ENCODE results near the gene TACSTD2.
A peak's percentile ranks its signal among the peaks of the same experiment; 100 is the strongest.
"Not testable (repeated sequence)": the region's sequence is repeated elsewhere in the genome, so short reads cannot be mapped to it uniquely, and the experiment has no call there.

Gene TACSTD2

GRCh38 chr1:58566339-58566738 lies 10.7 kb downstream of the TACSTD2 start:
- H3K36me3 ChIP-seq (ENCODE audit: insufficient read depth, low read length): no peaks in the 10 kb centered on the region
- H3K9ac ChIP-seq (ENCODE audit: low read depth, low read length): no peak overlapping the region
- no peaks in the 10 kb centered on the region for H3K9me3 ChIP-seq (ENCODE audit: control insufficient read depth, insufficient read depth, low read length)
- H3K4me1 ChIP-seq (ENCODE audit: insufficient read depth, low read length): peaks cover 13% of the 10 kb centered on the region; the same call in 1 of the 2 replicates

DNA sequence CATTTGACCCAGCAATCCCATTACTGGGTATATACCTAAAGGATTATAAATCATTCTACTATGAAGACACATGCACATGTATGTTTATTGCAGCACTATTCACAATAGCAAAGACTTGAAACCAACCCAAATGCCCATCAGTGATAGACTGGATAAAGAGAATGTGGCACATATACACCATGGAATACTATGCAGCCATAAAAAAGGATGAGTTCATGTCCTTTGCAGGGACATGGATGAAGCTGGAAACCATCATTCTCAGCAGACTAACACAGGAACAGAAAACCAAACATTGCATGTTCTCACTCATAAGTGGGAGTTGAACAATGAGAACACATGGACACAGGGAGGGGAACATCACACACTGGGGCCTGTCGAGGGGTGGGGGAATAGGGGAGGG lies 13.3 kb downstream of the TACSTD2 start:
- not testable (repeated sequence) for H3K4me1 ChIP-seq (ENCODE audit: insufficient read depth, low read length); H3K36me3 ChIP-seq (ENCODE audit: insufficient read depth, low read length); H3K9me3 ChIP-seq (ENCODE audit: control insufficient read depth, insufficient read depth, low read length); H3K9ac ChIP-seq (ENCODE audit: low read depth, low read length)

GRCh38 chr1:58561633-58562032 lies 15.4 kb downstream of the TACSTD2 start:
- Histone ChIP-seq H3K36me3 (ENCODE audit: insufficient read depth, low read length) (no peaks in the 10 kb centered on the region), H3K9ac (ENCODE audit: low read depth, low read length) (no peak overlapping the region), H3K4me1 (ENCODE audit: insufficient read depth, low read length) (0 out of 2 replicates have a peak, but pooled peaks cover 5% of the 10 kb centered on the region), H3K9me3 (ENCODE audit: control insufficient read depth, insufficient read depth, low read length) (no peaks in the 10 kb centered on the region; the same call in 1 of the 2 replicates)

DNA sequence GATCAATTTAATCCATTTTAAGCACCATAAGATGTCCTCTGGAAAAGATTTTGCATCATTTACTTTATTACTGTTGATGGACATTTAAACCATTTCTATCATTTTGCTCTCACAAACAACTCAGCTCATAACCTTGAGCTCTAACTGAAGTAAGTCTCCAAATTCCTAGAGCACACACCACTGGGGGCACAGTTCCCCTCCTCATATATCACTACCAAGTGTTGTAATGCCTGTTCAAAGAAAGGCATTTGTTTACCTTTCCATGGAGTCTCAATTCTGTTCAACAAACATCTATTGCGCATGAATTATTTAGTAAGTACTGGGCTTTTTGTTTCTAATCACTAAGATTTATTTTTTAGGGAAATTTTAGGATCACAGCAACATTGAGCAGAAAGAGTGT lies 21.7 kb downstream of the TACSTD2 start:
- H3K4me1 ChIP-seq (ENCODE audit: insufficient read depth, low read length): no peaks in the 10 kb centered on the region
- H3K9me3 ChIP-seq (ENCODE audit: control insufficient read depth, insufficient read depth, low read length): no peaks in the 10 kb centered on the region
- no peaks in the 10 kb centered on the region for H3K36me3 ChIP-seq (ENCODE audit: insufficient read depth, low read length)
- H3K9ac ChIP-seq (ENCODE audit: low read depth, low read length): no peak overlapping the region

DNA sequence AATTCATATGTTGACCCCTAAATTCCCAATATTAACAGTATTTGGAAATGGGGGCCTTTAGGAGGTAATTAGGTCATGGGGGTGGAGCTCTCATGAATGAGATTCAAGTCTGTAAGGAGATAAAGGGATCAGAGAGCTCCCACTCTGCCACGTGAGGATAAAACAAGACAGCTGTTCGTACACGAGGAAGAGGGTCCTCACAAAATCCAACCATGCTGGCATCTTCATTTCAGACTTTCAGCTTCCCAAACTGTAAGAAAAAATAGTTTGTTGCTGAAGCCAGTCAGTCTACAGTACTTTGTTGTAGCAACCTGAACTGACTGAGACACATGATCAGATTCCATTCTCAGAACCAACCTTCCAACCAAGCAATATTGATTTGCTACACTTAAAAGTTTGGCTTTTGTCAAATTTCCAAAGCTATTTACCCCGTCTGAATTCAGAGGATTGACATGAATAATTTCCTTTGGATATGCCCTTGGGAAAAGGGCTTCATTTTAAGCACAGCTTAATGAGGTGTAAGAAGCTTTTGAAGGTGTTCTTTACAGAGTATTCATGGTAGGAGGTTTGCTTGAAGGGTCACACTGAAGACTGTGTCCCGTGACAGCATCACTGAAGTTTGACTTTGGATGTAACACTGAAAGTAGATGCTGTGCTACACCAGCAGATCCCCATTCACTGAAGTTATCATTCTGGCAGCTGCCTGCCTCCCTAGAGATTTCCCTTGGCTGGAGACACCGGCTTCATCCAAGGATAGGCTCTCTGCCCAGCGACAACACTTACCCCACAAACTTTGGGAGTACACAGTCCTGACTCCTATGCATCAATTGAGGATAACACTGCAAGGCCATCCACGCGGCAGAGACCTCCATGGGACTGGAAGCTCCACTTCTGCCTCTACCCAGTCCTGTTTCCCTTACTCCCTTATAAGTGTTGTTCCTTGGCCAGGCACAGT lies 25.6 kb downstream of the TACSTD2 start:
- Histone ChIP-seq H3K36me3 (ENCODE audit: insufficient read depth, low read length) (no peaks in the 10 kb centered on the region), H3K9me3 (ENCODE audit: control insufficient read depth, insufficient read depth, low read length) (no peaks in the 10 kb centered on the region), H3K4me1 (ENCODE audit: insufficient read depth, low read length) (no peaks in the 10 kb centered on the region), H3K9ac (ENCODE audit: low read depth, low read length) (no peak overlapping the region)

GRCh38 chr1:58549291-58549690 lies 27.8 kb downstream of the TACSTD2 start:
- not testable (repeated sequence) for H3K9me3 ChIP-seq (ENCODE audit: control insufficient read depth, insufficient read depth, low read length); H3K9ac ChIP-seq (ENCODE audit: low read depth, low read length); H3K4me1 ChIP-seq (ENCODE audit: insufficient read depth, low read length); H3K36me3 ChIP-seq (ENCODE audit: insufficient read depth, low read length)

- H3K36me3 ChIP-seq (ENCODE audit: insufficient read depth, low read length): no peaks in the 10 kb centered on the region
- no peaks in the 10 kb centered on the region for H3K9me3 ChIP-seq (ENCODE audit: control insufficient read depth, insufficient read depth, low read length)
- no peaks in the 10 kb centered on the region; the same call in 1 of the 2 replicates for H3K4me1 ChIP-seq (ENCODE audit: insufficient read depth, low read length)
- no peak overlapping the region for H3K9ac ChIP-seq (ENCODE audit: low read depth, low read length)
Measured at GRCh38 chr1:58548371-58548770, 28.7 kb downstream of the TACSTD2 start.

GRCh38 chr1:58546520-58547308 lies 30.3 kb downstream of the TACSTD2 start, which contains the start of gene OMA1:
TSS of gene OMA1 (minus strand) at chr1:58546726. CDS start at chr1:58539294, 7,432 bp downstream.
- Histone ChIP-seq H3K4me1 (ENCODE audit: insufficient read depth, low read length) (no peaks in the 10 kb centered on the region; the same call in 1 of the 2 replicates), H3K9ac (ENCODE audit: low read depth, low read length) (peak within 1 kb of the TSS; percentile 77), H3K9me3 (ENCODE audit: control insufficient read depth, insufficient read depth, low read length) (no peaks in the 10 kb centered on the region), H3K36me3 (ENCODE audit: insufficient read depth, low read length) (no peaks in the 10 kb centered on the region)

GRCh38 chr1:58545591-58546519 lies 31.2 kb downstream of the TACSTD2 start:
- H3K36me3 ChIP-seq (ENCODE audit: insufficient read depth, low read length): no peaks in the 10 kb centered on the region
- no peaks in the 10 kb centered on the region for H3K9me3 ChIP-seq (ENCODE audit: control insufficient read depth, insufficient read depth, low read length)
- H3K9ac ChIP-seq (ENCODE audit: low read depth, low read length): peak overlapping the region; percentile 77
- no peaks in the 10 kb centered on the region; the same call in 1 of the 2 replicates for H3K4me1 ChIP-seq (ENCODE audit: insufficient read depth, low read length)

GRCh38 chr1:58543260-58543659 lies 33.8 kb downstream of the TACSTD2 start:
- Histone ChIP-seq H3K9me3 (ENCODE audit: control insufficient read depth, insufficient read depth, low read length) (no peaks in the 10 kb centered on the region), H3K9ac (ENCODE audit: low read depth, low read length) (no peak overlapping the region), H3K36me3 (ENCODE audit: insufficient read depth, low read length) (no peaks in the 10 kb centered on the region), H3K4me1 (ENCODE audit: insufficient read depth, low read length) (no peaks in the 10 kb centered on the region; the same call in 1 of the 2 replicates)

- no peaks in the 10 kb centered on the region; the same call in 1 of the 2 replicates for H3K9me3 ChIP-seq (ENCODE audit: control insufficient read depth, insufficient read depth, low read length)
- no peaks in the 10 kb centered on the region for H3K36me3 ChIP-seq (ENCODE audit: insufficient read depth, low read length)
- H3K9ac ChIP-seq (ENCODE audit: low read depth, low read length): no peak overlapping the region
- H3K4me1 ChIP-seq (ENCODE audit: insufficient read depth, low read length): no peaks in the 10 kb centered on the region
Measured at GRCh38 chr1:58539553-58539952, 37.5 kb downstream of the TACSTD2 start.

- no peaks in the 10 kb centered on the region for H3K36me3 ChIP-seq (ENCODE audit: insufficient read depth, low read length)
- no peak overlapping the region for H3K9ac ChIP-seq (ENCODE audit: low read depth, low read length)
- H3K4me1 ChIP-seq (ENCODE audit: insufficient read depth, low read length): no peaks in the 10 kb centered on the region
- H3K9me3 ChIP-seq (ENCODE audit: control insufficient read depth, insufficient read depth, low read length): no peaks in the 10 kb centered on the region; the same call in 1 of the 2 replicates
Measured at GRCh38 chr1:58538821-58539220, 38.2 kb downstream of the TACSTD2 start.

DNA sequence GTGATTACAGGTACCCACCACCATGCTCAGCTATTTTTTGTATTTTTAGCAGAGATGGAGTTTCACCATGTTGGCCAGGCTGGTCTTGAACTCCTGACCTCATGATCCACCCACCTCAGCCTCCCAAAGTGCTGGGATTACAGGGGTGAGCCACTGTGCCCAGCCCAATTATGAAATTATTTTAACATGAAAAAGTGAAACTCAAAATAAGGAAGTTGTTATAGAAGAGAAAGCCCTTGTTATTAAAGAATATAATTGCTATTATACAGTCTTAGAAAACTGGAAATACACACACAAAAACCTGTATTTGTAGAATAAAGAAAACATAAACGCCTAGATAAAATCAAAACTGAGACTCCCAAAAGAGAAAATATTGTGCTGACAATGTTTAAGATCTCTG lies 45.2 kb downstream of the TACSTD2 start:
- not testable (repeated sequence) for H3K4me1 ChIP-seq (ENCODE audit: insufficient read depth, low read length); H3K36me3 ChIP-seq (ENCODE audit: insufficient read depth, low read length); H3K9me3 ChIP-seq (ENCODE audit: control insufficient read depth, insufficient read depth, low read length); H3K9ac ChIP-seq (ENCODE audit: low read depth, low read length)

DNA sequence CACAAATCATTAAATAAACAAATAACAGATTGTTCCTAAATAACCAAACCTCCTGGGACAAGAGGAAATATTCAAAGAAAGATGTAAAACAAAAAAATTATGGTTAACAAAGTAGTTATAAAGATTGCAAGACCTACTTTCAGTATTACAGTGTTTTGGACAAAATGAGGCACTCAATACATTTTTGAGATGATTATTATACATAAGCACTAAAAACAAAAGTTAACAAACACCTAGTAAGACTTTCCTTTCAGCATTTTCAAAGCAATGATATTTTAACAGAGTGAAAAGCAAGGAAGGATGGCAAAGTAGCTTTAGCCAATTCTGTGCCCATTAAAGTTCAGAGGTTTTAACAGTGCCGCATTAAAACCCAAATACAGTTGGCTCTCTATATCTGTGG lies 47.8 kb downstream of the TACSTD2 start:
- Histone ChIP-seq H3K4me1 (ENCODE audit: insufficient read depth, low read length) (no peaks in the 10 kb centered on the region), H3K36me3 (ENCODE audit: insufficient read depth, low read length) (no peaks in the 10 kb centered on the region), H3K9me3 (ENCODE audit: control insufficient read depth, insufficient read depth, low read length) (no peaks in the 10 kb centered on the region), H3K9ac (ENCODE audit: low read depth, low read length) (no peak overlapping the region)
